IPS-18a (cell line): Measurements from ENCODE around the gene IRAK2.

ENCODE experiments used
- H3K27ac ChIP-seq: one replicate; pipeline ENCODE4 v1.5.1; 2013; ENCODE audit warnings: low read length
- H3K27me3 ChIP-seq: one replicate; pipeline ENCODE4 v1.6.1; 2013; ENCODE audit warnings: mild to moderate bottlenecking, low read length; ENCODE audit not compliant: control insufficient read depth, insufficient read depth
- H3K36me3 ChIP-seq: one replicate; pipeline ENCODE4 v1.6.1; 2013; ENCODE audit warnings: low read depth, low read length; ENCODE audit not compliant: control insufficient read depth
- H3K4me1 ChIP-seq: one replicate; pipeline ENCODE4 v1.6.1; 2013; ENCODE audit warnings: low read depth, low read length; ENCODE audit not compliant: control insufficient read depth
- H3K4me3 ChIP-seq: one replicate; pipeline ENCODE4 v1.5.1; 2013; ENCODE audit warnings: low read length
- H3K9ac ChIP-seq: one replicate; pipeline ENCODE4 v1.6.1; 2013; ENCODE audit warnings: mild to moderate bottlenecking, low read length, moderate library complexity
- H3K9me3 ChIP-seq: one replicate; pipeline ENCODE4 v1.6.1; 2013; ENCODE audit warnings: low read depth, low read length; ENCODE audit not compliant: control insufficient read depth

Gene IRAK2

GRCh38 chr3:10284496-10284895 is 119.8 kb downstream of the IRAK2 start:
- Histone ChIP-seq H3K4me3 (no peak overlapping the region), H3K9me3 (no peaks in the 10 kb centered on the region), H3K27ac (no peak overlapping the region), H3K4me1 (peaks cover 12% of the 10 kb centered on the region), H3K9ac (no peak overlapping the region), H3K27me3 (no peaks in the 10 kb centered on the region), H3K36me3 (peaks cover 31% of the 10 kb centered on the region)

GRCh38 chr3:10285272-10286132 is 120.8 kb downstream of the IRAK2 start:
- H3K27ac ChIP-seq = no peak overlapping the region
- peaks cover 21% of the 10 kb centered on the region for H3K36me3 ChIP-seq
- H3K9me3 ChIP-seq = no peaks in the 10 kb centered on the region
- H3K27me3 ChIP-seq = no peaks in the 10 kb centered on the region
- no peak overlapping the region for H3K4me3 ChIP-seq
- peaks cover 12% of the 10 kb centered on the region for H3K4me1 ChIP-seq
- H3K9ac ChIP-seq = no peak overlapping the region

DNA sequence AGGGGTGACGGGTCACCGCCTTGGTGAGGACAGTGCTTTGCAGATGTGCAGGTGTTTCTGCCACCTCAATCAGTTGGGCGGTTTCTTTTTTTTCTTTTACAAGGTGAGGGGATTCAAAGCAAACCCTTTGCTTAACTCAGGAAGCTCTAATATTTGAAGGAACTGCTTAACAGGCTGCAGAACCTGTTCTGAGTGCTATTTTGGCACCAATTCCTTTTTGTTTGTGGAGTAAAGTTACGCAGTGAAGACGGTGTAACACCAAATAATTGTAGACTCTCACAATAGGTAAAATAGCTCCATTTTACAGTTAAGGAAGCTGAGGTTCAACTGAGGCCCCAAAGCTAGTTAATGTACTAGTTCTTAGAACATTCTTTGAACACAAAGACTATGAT is 121.4 kb downstream of the IRAK2 start:
- H3K27ac ChIP-seq = no peak overlapping the region
- H3K36me3 ChIP-seq = peaks cover 16% of the 10 kb centered on the region
- H3K27me3 ChIP-seq = no peaks in the 10 kb centered on the region
- H3K4me1 ChIP-seq = peaks cover 12% of the 10 kb centered on the region
- H3K9ac ChIP-seq = no peak overlapping the region
- no peaks in the 10 kb centered on the region for H3K9me3 ChIP-seq
- H3K4me3 ChIP-seq = no peak overlapping the region

DNA sequence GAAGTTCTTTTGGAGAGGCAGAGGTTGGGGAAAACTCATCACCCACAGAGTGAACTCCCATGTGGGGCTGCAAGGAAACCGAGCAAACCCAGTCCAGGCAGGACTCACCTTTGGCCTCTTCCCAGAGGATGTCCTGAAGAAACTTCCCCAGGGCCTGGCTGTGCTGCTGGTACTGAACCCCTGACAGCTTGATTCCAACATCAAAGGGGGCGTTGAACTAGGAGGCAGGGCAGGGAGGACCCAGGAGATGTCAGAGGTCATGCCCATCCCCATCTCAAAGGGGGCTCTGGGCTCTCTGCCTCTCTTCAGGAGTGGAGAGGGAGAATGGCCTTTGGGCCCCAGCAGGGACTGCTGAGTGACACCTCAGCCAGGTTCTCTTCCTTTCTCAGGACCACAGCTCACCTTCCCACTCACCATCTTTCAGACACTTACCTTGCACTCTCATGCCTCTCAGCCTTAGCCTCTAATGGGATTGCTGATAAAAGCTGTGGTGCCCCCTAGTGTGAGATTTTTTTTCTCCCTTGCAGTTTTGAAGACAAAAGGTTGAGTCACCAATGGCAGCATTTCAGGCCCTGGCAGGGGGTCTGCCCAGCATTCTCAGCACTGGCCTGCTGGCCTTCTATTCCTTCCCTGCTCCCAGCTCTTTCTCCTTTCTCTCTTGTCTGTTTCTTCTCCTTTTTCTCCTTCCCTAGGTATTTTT is 122.0 kb downstream of the IRAK2 start:
- Histone ChIP-seq H3K36me3 (peaks cover 16% of the 10 kb centered on the region), H3K4me1 (peaks cover 12% of the 10 kb centered on the region), H3K4me3 (no peak overlapping the region), H3K9ac (peak overlapping the region; percentile 4), H3K9me3 (no peaks in the 10 kb centered on the region), H3K27ac (peak overlapping the region; percentile 46), H3K27me3 (no peaks in the 10 kb centered on the region)

DNA sequence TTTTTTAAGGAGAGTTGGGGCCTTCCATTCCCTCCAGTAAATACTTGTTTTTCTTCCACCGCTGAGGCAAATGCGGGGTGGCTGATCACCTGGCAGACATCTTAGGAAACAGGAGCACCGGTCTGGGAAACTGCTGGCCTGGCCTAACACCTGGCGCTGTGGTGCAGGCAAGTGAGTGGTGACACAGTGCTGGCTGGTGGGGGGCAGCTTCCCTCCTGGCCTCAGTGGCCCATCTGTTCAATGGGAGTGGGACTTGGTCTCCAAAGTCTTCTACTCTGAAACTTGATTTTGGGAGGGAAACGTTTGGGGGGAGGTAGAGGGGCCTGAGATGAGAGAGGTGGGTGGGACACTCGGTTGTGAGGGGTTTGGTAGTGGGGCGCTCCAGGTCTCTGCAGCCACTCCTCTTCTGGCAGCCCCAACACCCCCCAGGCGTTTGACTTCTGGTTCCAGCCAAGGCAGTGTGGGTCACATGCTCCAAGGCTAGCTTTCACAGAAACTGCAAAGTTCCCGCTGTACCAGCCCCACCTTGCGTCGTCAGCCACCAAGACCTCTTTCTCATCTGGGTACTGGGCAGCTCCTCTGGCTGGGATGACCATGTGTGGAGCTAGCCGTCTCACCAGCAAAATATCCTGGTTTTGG is 123.3 kb downstream of the IRAK2 start:
- no peaks in the 10 kb centered on the region for H3K27me3 ChIP-seq
- H3K4me1 ChIP-seq = peaks cover 12% of the 10 kb centered on the region
- no peak overlapping the region for H3K9ac ChIP-seq
- H3K4me3 ChIP-seq = no peak overlapping the region
- H3K36me3 ChIP-seq = peaks cover 14% of the 10 kb centered on the region
- no peaks in the 10 kb centered on the region for H3K9me3 ChIP-seq
- H3K27ac ChIP-seq = no peak overlapping the region

DNA sequence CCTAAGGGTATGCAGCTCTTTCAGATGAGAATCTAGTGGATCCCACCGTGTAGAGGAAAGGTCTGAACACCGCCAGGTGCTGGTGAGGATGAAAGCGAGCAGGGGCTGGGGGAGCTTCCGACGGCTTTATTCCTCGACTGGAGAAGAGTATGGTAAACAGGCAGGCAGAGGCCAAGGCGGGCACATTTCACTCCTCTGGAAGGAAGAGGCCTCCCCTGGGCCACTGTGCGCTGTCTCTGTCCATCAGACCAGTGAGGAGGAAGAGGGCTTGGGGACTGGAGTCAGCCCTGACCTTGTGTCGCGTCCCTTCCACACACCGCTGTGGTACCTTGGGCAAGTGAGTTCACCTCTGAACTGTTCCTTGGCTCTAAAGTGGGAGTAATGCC is 123.8 kb downstream of the IRAK2 start:
- Histone ChIP-seq H3K4me1 (peaks cover 12% of the 10 kb centered on the region), H3K27me3 (no peaks in the 10 kb centered on the region), H3K4me3 (no peak overlapping the region), H3K27ac (no peak overlapping the region), H3K9ac (no peak overlapping the region), H3K9me3 (no peaks in the 10 kb centered on the region), H3K36me3 (peaks cover 9% of the 10 kb centered on the region)

DNA sequence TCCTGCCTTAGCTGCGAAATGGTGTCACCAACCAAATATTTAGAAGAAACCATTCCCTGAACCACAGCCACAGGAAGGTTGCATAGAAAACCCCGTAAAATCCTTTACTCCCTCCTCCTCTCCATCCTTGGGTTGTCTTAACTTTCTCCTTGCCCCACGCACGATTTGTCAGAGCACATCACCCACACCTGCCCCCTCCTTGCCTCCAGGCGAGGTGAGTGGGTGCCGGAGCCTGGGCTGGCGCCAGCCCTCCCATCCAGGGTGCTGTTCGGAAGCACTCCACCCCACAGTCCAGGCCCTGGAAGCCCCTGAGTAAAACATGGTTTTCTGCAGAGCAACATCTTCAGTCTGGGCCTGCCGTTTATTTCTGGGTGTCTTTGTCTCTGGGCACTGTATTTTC is 124.4 kb downstream of the IRAK2 start:
- Histone ChIP-seq H3K36me3 (peaks cover 7% of the 10 kb centered on the region), H3K9ac (no peak overlapping the region), H3K4me1 (peaks cover 12% of the 10 kb centered on the region), H3K9me3 (no peaks in the 10 kb centered on the region), H3K27me3 (no peaks in the 10 kb centered on the region), H3K27ac (no peak overlapping the region), H3K4me3 (no peak overlapping the region)

DNA sequence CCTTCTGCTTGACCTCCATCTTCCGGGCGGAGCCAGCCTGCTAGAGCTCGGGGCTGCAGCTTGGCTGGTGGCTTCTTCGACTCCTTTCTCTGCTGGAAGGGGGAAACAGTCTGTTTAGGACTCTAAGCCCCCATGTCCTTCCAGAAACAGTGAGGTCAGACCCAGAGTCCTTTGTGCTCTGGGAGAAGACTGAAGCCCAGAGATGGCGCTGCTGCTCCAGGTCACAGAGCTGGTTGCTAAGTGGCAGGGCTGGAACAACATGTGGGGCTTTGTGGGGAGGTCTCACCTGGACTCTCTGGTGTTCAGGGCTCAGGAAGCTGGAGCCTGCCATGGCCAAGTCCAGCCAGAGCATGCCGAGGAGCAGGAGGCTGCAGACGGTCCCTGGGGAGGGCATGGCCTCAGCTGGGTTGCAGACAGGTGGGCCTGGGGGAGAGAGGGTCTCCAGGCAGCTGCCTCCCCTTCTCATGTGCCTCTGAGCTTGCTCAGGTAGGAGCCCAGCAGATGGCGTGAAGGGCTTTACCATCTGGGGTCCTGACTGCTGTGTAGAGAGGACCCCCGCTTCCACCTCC is 125.2 kb downstream of the IRAK2 start:
- no peak overlapping the region for H3K9ac ChIP-seq
- peaks cover 7% of the 10 kb centered on the region for H3K36me3 ChIP-seq
- H3K4me1 ChIP-seq = peaks cover 12% of the 10 kb centered on the region

DNA sequence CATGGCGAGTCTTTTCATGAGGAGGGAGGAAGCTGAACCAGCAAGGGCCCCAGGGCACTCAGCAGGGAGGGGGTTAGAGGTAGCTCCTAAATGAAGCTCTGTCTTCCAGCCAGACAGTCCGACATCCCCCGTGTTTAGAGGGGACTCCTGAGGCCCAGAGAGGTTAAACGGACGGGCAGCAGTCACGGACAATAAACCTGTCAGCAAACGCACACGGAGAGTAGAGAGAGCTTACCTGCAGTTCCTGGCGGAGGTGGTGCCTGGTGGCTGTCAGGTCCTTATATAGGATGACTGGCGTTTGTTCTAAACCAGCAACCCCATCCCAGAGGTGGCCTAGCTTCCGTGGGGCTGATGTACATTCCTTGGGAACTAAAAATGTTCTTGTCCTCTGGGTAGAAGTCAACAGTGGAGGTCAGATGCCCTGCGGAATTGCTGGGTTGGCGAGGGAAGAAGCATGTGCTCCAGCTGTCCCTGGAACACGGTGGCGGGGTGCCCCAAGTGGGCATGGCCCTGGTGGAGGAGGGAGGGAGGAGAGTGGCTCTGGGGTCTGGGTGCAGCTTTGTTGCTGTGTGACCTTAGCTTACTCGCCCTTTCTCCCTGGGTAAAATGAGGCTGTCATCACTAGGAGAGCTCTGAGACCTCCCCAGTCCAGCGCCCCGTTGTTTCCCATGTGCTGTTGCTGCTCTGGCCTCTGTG is 125.9 kb downstream of the IRAK2 start:
- Histone ChIP-seq H3K27me3 (no peaks in the 10 kb centered on the region), H3K4me1 (peaks cover 12% of the 10 kb centered on the region), H3K9ac (no peak overlapping the region), H3K4me3 (no peak overlapping the region), H3K9me3 (no peaks in the 10 kb centered on the region), H3K27ac (no peak overlapping the region), H3K36me3 (peaks cover 7% of the 10 kb centered on the region)

More for the DNA sequence above, 125.2 kb downstream of the IRAK2 start:
- no peak overlapping the region for H3K27ac ChIP-seq
- H3K9me3 ChIP-seq = no peaks in the 10 kb centered on the region
- no peak overlapping the region for H3K4me3 ChIP-seq
- H3K27me3 ChIP-seq = no peaks in the 10 kb centered on the region

DNA sequence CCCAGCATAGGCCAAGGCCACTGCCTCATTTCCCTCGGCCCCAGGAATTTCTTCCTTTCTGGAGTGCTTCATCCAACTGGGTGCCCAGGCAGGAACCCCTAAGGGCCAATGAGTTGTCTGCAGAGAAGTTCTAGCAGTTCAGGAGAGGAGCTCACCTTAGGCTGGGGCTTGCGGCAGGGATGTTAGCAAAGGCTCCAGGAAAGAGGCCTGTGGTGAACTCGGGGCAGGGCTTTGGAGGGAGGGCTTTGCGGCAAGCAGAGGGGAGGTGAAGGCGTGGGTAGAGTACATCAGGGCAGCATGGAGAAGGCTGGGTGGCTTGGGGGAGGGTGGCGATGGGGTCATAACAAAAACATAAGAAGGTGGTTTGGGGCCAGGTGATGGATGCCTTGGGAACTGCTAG is 126.9 kb downstream of the IRAK2 start:
- Histone ChIP-seq H3K9me3 (no peaks in the 10 kb centered on the region), H3K36me3 (peaks cover 7% of the 10 kb centered on the region), H3K4me3 (no peak overlapping the region), H3K27ac (no peak overlapping the region), H3K4me1 (peaks cover 9% of the 10 kb centered on the region), H3K9ac (no peak overlapping the region), H3K27me3 (no peaks in the 10 kb centered on the region)
